Neuron (in vitro differentiated cells): Measurements from ENCODE around the gene QRICH1.
"Not testable (repeated sequence)": the region's sequence is repeated elsewhere in the genome, so short reads cannot be mapped to it uniquely, and the experiment has no call there.

Source experiments
- H2AFZ ChIP-seq: one replicate; pipeline ENCODE4 v1.6.1; 2013; ENCODE audit warnings: low read depth, mild to moderate bottlenecking, inconsistent platforms, low read length, moderate library complexity
- H3K27me3 ChIP-seq: one replicate; pipeline ENCODE4 v1.6.1; 2013; ENCODE audit warnings: low read length; ENCODE audit not compliant: insufficient read depth
- H3K36me3 ChIP-seq: one replicate; pipeline ENCODE4 v1.6.1; 2013; ENCODE audit warnings: low read length; ENCODE audit not compliant: insufficient read depth
- H3K4me1 ChIP-seq: one replicate; pipeline ENCODE4 v1.6.1; 2013; ENCODE audit warnings: low read length; ENCODE audit not compliant: insufficient read depth
- H3K4me3 ChIP-seq: 2 replicates; pipeline ENCODE4 v1.5.1; 2013; ENCODE audit warnings: mild to moderate bottlenecking, low read length, moderate library complexity
- H3K9me3 ChIP-seq: one replicate; pipeline ENCODE4 v1.6.1; 2013; ENCODE audit warnings: low read length

Gene QRICH1

DNA sequence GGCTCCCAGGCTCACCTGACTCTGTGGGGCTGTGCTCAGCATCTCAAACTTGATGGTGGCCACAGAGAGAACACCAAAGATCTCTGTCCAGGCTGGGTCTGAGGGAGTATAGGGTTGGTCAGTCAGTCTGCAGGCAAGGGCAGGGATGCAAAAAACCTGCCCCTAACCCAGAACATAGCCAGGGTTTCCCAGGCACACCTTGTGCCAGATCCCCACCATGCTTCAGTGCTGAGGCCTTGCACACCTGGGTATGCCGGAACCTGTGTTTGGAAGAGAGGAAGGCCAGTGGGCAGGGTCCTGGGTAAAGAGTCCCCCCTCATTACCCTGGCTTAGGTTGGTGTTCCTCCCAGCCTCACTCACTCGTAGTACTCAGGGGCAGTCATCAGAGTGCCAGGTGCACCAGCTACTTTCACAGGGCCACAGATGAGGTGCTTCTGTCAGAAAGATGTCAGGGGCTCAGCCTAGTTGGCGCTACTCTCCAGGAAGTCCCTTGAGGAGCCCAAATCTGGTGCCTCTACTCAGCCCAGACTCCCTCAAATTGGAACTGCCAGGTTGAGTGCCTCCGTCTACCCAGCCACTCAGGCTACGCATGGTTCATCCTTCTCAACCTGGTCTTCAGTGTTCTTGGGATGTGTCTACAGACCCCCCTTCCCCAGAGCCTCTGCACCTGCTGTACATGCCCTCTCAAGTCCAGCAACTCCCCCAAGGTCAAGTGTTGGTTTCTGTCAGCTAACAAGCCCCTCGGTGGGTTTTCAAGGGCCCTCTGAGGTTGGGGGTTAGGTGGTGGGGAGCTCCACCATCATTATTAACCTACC, 77.2 kb downstream of the QRICH1 start:
- Histone ChIP-seq H3K27me3 (no peaks in the 10 kb centered on the region), H3K9me3 (no peaks in the 10 kb centered on the region), H3K36me3 (peaks cover 54% of the 10 kb centered on the region), H2AFZ (no peak overlapping the region), H3K4me1 (peaks cover 21% of the 10 kb centered on the region), H3K4me3 (no peak overlapping the region)

DNA sequence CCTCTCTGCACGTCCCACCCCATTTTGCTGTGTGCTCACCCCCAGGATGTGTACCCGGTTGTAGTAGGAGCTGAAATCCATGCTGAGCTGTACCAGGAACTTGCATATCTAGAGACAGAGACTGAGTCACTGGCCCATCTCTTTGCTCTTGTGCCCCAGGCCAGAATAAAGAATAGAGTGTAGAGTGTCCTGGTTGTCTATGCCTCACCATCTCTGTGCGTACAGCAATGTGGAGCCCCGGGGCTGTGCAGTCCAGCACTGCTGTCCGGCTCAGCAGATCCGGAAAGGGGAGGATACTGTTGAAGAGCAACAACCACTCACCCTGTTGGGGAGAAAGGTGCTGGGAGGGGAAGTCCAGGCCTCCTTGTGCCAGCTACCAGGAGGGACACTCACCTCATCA, 78.1 kb downstream of the QRICH1 start:
- H2AFZ ChIP-seq = no peak overlapping the region
- H3K36me3 ChIP-seq = peaks cover 57% of the 10 kb centered on the region
- H3K4me3 ChIP-seq = no peak overlapping the region
- H3K9me3 ChIP-seq = no peaks in the 10 kb centered on the region
- no peaks in the 10 kb centered on the region for H3K27me3 ChIP-seq
- H3K4me1 ChIP-seq = peaks cover 21% of the 10 kb centered on the region

DNA sequence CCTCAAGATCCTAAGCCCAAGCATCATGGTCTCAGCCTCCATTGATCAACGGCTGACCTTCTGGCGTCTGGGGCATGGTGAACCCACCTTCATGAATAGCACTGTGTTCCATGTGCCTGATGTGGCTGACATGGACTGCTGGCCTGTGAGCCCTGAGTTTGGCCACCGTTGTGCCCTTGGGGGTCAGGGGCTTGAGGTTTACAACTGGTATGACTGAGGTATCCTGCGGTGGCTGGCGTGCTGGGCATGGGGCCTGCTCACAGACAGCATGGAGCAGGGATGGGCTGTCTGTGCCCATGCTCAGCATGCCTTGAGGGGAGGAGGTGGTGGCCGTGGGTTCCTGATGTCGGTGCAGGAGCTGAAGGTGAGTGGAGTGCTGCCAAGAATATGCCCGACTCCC, 78.8 kb downstream of the QRICH1 start:
- peaks cover 57% of the 10 kb centered on the region for H3K36me3 ChIP-seq
- no peaks in the 10 kb centered on the region for H3K9me3 ChIP-seq
- no peaks in the 10 kb centered on the region for H3K27me3 ChIP-seq
- H3K4me3 ChIP-seq = no peak overlapping the region
- H2AFZ ChIP-seq = no peak overlapping the region
- H3K4me1 ChIP-seq = peaks cover 17% of the 10 kb centered on the region

GRCh38 chr3:49013738-49014660, 79.9 kb downstream of the QRICH1 start:
- peaks cover 59% of the 10 kb centered on the region for H3K36me3 ChIP-seq
- H2AFZ ChIP-seq = no peak overlapping the region
- H3K9me3 ChIP-seq = no peaks in the 10 kb centered on the region
- peaks cover 13% of the 10 kb centered on the region for H3K4me1 ChIP-seq
- H3K4me3 ChIP-seq = no peak overlapping the region
- H3K27me3 ChIP-seq = no peaks in the 10 kb centered on the region

DNA sequence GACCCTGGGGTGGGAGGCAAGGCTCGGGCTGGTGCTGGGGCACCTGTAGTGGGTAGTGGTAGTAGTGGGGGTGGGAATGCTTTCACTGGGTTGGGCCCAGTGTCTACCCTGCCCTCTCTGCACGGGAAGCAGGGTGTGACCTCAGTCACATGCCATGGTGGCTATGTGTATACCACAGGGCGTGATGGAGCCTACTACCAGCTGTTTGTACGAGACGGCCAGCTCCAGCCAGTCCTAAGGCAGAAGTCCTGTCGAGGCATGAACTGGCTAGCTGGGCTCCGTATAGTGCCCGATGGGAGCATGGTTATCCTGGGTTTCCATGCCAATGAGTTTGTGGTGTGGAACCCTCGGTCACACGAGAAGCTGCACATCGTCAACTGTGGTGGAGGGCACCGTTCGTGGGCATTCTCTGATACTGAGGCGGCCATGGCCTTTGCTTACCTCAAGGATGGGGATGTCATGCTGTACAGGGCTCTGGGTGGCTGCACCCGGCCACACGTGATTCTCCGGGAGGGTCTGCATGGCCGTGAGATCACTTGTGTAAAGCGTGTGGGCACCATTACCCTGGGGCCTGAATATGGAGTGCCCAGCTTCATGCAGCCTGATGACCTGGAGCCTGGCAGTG, 80.6 kb downstream of the QRICH1 start:
- H3K36me3 ChIP-seq = peaks cover 59% of the 10 kb centered on the region
- peaks cover 13% of the 10 kb centered on the region for H3K4me1 ChIP-seq
- no peak overlapping the region for H3K4me3 ChIP-seq
- H3K27me3 ChIP-seq = no peaks in the 10 kb centered on the region
- no peaks in the 10 kb centered on the region for H3K9me3 ChIP-seq
- H2AFZ ChIP-seq = no peak overlapping the region

GRCh38 chr3:49012441-49013017, 81.3 kb downstream of the QRICH1 start:
- Histone ChIP-seq H3K27me3 (no peaks in the 10 kb centered on the region), H3K9me3 (no peaks in the 10 kb centered on the region), H3K4me1 (peaks cover 13% of the 10 kb centered on the region), H3K36me3 (peaks cover 59% of the 10 kb centered on the region), H3K4me3 (no peak overlapping the region), H2AFZ (no peak overlapping the region)

DNA sequence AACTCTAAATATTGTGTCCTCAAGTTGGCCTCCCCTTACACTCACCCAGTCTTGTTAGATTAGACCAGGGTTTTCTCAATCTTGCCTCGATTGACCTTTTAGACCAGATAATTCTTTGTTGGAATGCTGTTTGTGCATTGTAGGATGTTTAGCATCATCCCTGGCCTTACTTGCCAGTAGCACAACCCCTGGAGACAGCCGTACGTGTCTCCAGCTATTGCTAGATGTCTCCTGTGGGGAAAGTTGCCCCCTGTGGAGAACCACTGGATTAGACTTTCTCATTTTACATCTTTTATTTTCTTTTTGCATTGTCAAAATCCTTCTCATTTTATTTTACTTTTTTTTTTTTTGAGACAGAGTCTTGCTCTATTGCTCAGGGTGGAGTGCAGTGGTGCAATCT, 84.5 kb downstream of the QRICH1 start:
- no peaks in the 10 kb centered on the region for H3K9me3 ChIP-seq
- peaks cover 17% of the 10 kb centered on the region for H3K4me1 ChIP-seq
- H3K36me3 ChIP-seq = peaks cover 33% of the 10 kb centered on the region
- no peak overlapping the region for H3K4me3 ChIP-seq
- no peak overlapping the region for H2AFZ ChIP-seq
- H3K27me3 ChIP-seq = no peaks in the 10 kb centered on the region

DNA sequence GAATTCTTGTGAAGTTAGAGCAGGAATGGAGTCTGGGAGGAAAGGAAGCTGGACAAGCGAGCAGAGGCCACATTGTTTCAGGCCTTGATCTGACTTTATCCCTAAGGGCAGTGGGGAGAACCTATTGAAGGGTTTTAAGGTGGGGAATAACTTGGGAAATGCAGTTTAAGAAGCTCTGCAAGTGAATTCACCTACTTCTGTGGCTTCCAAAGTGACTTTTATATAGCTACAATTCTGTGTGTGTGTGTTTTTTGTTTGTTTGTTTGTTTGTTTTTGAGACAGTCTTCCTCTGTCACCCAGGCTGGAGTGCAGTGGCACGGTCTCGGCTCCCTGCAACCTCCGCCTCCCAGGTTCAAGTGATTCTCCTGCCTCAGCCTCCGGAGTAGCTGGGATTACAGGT, 85.2 kb downstream of the QRICH1 start:
- peaks cover 17% of the 10 kb centered on the region for H3K4me1 ChIP-seq
- not testable (repeated sequence) for H3K27me3 ChIP-seq, H2AFZ ChIP-seq, H3K9me3 ChIP-seq
- peaks cover 25% of the 10 kb centered on the region for H3K36me3 ChIP-seq
- peak overlapping the region; percentile 61 for H3K4me3 ChIP-seq

DNA sequence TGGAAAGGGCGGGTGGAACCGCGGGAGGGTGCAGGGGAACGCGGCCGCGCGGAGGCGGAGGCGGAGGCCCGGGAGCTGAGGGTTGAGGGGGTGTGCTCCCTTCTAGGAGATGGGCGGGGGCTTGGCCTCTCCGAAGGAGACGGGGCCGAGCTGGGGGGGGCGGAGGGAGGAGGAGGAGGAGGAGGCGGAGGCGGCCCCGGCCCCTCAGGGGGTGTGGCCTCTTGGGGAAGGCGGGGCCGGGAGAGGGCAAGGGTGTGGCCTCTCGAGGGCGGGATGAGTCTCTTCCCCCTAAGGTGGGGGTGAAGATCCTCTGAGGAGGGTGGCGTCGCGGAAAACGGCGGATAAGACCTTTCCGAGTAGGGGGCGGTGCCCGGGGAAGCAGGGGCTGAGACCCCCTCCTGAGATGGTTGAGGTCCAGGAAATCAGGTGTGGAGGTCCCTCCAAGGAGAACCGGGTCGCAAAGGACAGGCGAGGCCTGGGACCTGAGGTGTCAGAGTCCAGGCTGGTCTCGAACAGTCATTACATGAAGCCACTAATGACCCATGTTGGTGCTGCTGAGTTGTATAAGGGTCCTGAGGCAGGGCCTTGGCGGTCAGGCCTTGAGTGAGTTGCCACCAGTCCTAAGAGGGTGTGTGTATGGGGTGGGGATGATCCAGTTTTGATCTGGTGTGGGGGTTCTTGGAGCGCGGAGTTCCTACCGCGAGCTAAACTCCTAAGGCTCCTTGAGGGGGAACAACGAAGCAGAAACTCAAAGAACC, 85.9 kb downstream of the QRICH1 start:
- Histone ChIP-seq H3K4me1 (peaks cover 17% of the 10 kb centered on the region), H2AFZ (no peak overlapping the region), H3K9me3 (no peaks in the 10 kb centered on the region), H3K27me3 (no peaks in the 10 kb centered on the region), H3K4me3 (peak overlapping the region; percentile 61), H3K36me3 (peaks cover 19% of the 10 kb centered on the region)

GRCh38 chr3:49007068-49007770, 86.7 kb downstream of the QRICH1 start, which contains the start of gene WDR6:
Gene WDR6 (plus strand): TSS chr3:49007391. CDS start chr3:49007432, 41 bp downstream.
- peaks cover 17% of the 10 kb centered on the region for H3K4me1 ChIP-seq
- no peaks in the 10 kb centered on the region for H3K27me3 ChIP-seq
- H2AFZ ChIP-seq = peak within 1 kb of the TSS; percentile 29
- peak within 1 kb of the TSS; percentile 61 for H3K4me3 ChIP-seq
- peaks cover 11% of the 10 kb centered on the region for H3K36me3 ChIP-seq
- no peaks in the 10 kb centered on the region for H3K9me3 ChIP-seq

DNA sequence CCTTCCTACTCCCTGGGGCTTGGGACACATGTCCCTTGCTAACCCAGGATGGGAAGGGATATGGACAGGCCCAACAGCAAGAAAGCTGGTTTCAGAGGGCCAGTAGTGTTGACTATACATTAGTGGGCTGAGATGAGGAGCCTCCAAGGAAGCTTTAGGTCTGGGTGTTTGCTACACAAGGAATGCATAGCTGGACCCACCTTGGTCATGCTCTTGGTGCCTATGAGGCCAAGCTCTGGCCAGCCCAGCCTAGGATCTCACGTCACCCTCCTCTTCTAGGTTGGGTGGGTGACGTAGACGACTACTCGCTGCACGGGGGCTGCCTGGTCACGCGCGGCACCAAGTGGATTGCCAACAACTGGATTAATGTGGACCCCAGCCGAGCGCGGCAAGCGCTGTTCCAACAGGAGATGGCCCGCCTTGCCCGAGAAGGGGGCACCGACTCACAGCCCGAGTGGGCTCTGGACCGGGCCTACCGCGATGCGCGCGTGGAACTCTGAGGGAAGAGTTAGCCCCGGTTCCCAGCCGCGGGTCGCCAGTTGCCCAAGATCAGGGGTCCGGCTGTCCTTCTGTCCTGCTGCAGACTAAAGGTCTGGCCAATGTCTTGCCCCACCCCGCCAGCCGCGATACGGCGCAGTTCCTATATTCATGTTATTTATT, 87.3 kb downstream of the QRICH1 start:
- H3K27me3 ChIP-seq = no peaks in the 10 kb centered on the region
- peaks cover 17% of the 10 kb centered on the region for H3K4me1 ChIP-seq
- peak overlapping the region; percentile 29 for H2AFZ ChIP-seq
- H3K36me3 ChIP-seq = peaks cover 5% of the 10 kb centered on the region
- H3K9me3 ChIP-seq = no peaks in the 10 kb centered on the region
- H3K4me3 ChIP-seq = peak overlapping the region; percentile 61
